ENCODE data around the gene MEIG1.
A peak's percentile ranks its signal among the peaks of the same experiment; 100 is the strongest.
"Not testable (repeated sequence)": the region's sequence is repeated elsewhere in the genome, so short reads cannot be mapped to it uniquely, and the experiment has no call there.

The MEIG1 gene

DNA sequence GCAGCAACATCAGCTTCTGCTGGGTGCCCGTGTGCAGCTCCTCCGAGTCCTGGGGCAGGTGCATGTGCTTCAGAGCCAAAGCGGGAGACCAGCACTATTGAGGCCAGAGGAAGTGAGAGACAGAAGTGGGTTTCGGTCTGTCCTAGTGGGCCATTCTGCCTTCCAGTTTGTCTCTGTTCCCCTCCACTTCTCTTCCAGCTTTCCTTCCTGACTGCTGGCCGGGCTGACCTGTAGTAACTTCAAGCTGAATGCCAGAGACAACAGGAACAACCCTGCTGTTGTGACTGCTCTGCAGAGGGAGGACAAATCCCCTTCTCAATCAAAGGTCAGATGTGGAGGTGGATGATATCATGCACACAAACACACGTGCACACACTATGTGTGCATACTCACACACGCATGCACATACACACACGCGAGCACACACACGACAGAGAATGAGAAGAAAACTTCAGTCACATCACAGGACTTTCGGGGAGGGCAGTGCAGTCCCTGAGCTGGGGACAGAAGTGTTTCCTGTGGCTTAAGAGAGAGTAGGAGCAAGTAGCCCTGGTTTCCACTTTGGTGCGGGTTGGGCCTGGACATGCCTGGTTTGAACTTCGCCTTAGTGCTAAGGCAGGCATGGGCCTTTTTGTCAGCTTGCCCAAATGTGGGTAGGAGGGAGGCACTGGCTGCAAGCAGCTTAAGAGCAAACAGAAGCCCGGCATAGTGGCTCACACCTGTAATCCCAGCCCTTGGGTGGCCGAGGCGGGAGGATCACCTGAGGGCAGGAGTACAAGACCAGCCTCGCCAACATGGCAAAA lies 16.8 kb upstream of the MEIG1 start:
- DNase-seq (ENCODE audit: low spot score in 2 of 2); H3K4me3 ChIP-seq; H3K4me1 ChIP-seq; H3K27me3 ChIP-seq (ENCODE audit: low read depth); H3K9me3 ChIP-seq; in situ Hi-C loops (cut with MboI; ENCODE audit: low sequenced_read_pairs): not testable (repeated sequence)
- peaks cover 25% of the 10 kb centered on the region for H3K36me3 ChIP-seq (replicated peaks)

GRCh38 chr10:14942950-14943338 lies 16.2 kb upstream of the MEIG1 start:
- H3K4me3 ChIP-seq; DNase-seq (ENCODE audit: low spot score in 2 of 2); H3K4me1 ChIP-seq; in situ Hi-C loops (cut with MboI; ENCODE audit: low sequenced_read_pairs); H3K9me3 ChIP-seq; H3K27me3 ChIP-seq (ENCODE audit: low read depth): not testable (repeated sequence)
- peaks cover 28% of the 10 kb centered on the region for H3K36me3 ChIP-seq (replicated peaks)

DNA sequence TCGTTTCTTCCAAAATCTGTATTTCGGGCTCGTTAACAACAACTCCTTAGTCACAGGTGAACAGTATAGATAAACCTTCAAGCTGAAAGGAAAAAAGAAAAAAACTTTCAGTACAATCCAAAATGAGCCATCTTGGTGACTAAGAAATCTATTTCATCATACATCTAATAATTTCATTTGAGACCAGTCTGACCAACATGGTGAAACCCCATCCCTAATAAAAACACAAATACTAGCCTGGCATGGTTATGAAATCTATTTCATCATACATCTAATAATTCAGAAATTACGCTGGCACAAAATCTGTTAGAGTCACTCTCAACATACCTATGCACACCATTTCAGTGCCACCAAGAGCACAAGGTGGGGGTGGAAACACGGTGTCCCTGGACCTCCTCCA lies 14.1 kb upstream of the MEIG1 start:
- H3K36me3 ChIP-seq (replicated peaks), result peaks cover 35% of the 10 kb centered on the region
- H3K9me3 ChIP-seq, result no peaks in the 10 kb centered on the region
- no peak for DNase-seq (ENCODE audit: low spot score in 2 of 2)
- no peak overlapping the region for H3K4me3 ChIP-seq
- no peaks in the 10 kb centered on the region for H3K4me1 ChIP-seq
- H3K27me3 ChIP-seq (ENCODE audit: low read depth), result no peaks in the 10 kb centered on the region
- in situ Hi-C loops (cut with MboI; ENCODE audit: low sequenced_read_pairs), result no loop called here

DNA sequence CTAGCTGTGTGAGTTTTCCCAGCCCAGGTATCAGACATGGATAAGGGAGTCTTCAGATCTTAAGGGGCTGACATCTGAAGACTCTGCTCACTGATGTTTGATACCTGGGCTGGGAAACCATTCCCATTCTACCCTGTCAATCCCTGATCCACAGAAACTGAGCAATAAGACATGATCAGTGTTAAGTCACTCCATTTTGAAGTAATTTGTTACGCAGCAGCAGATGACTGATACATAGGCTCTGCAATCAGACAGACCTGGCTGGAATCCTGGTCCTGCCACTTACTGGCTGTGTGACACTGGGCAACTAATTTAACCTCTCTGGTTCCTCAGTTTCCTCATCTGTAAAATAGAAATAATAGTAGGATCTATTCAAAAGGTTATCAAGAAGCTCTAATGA lies 11.9 kb upstream of the MEIG1 start:
- no peak for DNase-seq (ENCODE audit: low spot score in 2 of 2)
- no peaks in the 10 kb centered on the region for H3K27me3 ChIP-seq (ENCODE audit: low read depth)
- H3K4me3 ChIP-seq, result no peak overlapping the region
- H3K4me1 ChIP-seq, result peaks cover 3% of the 10 kb centered on the region
- H3K9me3 ChIP-seq, result no peaks in the 10 kb centered on the region
- in situ Hi-C loops (cut with MboI; ENCODE audit: low sequenced_read_pairs), result no loop called here
- H3K36me3 ChIP-seq (replicated peaks), result peaks cover 38% of the 10 kb centered on the region

- in situ Hi-C loops (cut with MboI; ENCODE audit: low sequenced_read_pairs), result no loop called here
Observed at GRCh38 chr10:14949291-14949690, 9.9 kb upstream of the MEIG1 start.

DNA sequence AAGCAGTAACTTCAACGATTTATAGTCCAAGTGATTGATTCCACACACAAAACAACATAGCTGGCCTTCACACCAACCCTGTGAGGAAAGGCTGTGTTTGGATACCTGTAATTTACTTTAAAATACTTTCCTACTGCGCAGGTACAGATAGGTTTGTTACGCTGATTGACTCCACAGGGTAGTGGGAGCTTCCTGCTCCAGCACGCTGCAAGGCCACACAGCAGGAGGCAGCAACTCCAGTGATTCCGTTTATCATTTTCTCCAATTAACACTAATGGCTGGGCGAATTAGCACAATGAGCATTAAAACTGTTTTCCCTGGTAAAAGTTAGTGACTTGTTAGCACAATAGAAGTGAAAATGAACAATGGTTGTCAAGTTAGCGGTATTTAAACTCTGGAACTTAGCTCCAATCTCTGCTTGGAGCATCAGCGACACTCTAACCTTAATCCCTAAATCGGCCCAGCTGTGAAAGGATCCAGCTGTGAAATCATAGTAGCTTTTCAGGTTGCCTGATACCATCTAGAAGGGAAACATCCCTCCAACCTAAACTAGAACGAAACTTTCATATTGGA lies 6.3 kb upstream of the MEIG1 start:
- in situ Hi-C loops (cut with MboI; ENCODE audit: low sequenced_read_pairs), result loop anchor here (10.0 kb wide), 1 partner anchor 152 kb away; no protein-coding TSS in a partner anchor
- peak in 1 of 2 experiments; percentile 17 for DNase-seq (ENCODE audit: low spot score in 2 of 2)
- peak overlapping the region; percentile 92 for H3K4me3 ChIP-seq
- peaks cover 16% of the 10 kb centered on the region for H3K36me3 ChIP-seq (replicated peaks)
- no peaks in the 10 kb centered on the region for H3K9me3 ChIP-seq
- peaks cover 15% of the 10 kb centered on the region for H3K4me1 ChIP-seq
- no peaks in the 10 kb centered on the region for H3K27me3 ChIP-seq (ENCODE audit: low read depth)

More at GRCh38 chr10:14949291-14949690, 9.9 kb upstream of the MEIG1 start:
- peaks cover 31% of the 10 kb centered on the region for H3K36me3 ChIP-seq (replicated peaks)
- H3K27me3 ChIP-seq (ENCODE audit: low read depth), result no peaks in the 10 kb centered on the region
- no peak overlapping the region for H3K4me3 ChIP-seq
- no peaks in the 10 kb centered on the region for H3K9me3 ChIP-seq
- DNase-seq (ENCODE audit: low spot score in 2 of 2), result no peak
- peaks cover 8% of the 10 kb centered on the region for H3K4me1 ChIP-seq

- DNase-seq (ENCODE audit: low spot score in 2 of 2), result peak in 1 of 2 experiments; percentile 27
- H3K9me3 ChIP-seq, result no peaks in the 10 kb centered on the region
- H3K27me3 ChIP-seq (ENCODE audit: low read depth), result no peaks in the 10 kb centered on the region
- in situ Hi-C loops (cut with MboI; ENCODE audit: low sequenced_read_pairs), result loop anchor here (10.0 kb wide), 1 partner anchor 151 kb away; no protein-coding TSS in a partner anchor
- peaks cover 11% of the 10 kb centered on the region for H3K36me3 ChIP-seq (replicated peaks)
- peak overlapping the region; percentile 92 for H3K4me3 ChIP-seq
- H3K4me1 ChIP-seq, result peaks cover 15% of the 10 kb centered on the region
Observed at GRCh38 chr10:14953424-14954000, 5.7 kb upstream of the MEIG1 start.

GRCh38 chr10:14954001-14954770 lies 5.0 kb upstream of the MEIG1 start, which contains the start of gene DCLRE1C:
DCLRE1C (minus strand) TSS chr10:14954096; CDS start chr10:14954010, 86 bp downstream.
- in situ Hi-C loops (cut with MboI; ENCODE audit: low sequenced_read_pairs), result loop anchor here (10.0 kb wide), 1 partner anchor 151 kb away; no protein-coding TSS in a partner anchor
- Histone ChIP-seq H3K36me3 (replicated peaks) (peaks cover 8% of the 10 kb centered on the region), H3K27me3 (ENCODE audit: low read depth) (no peaks in the 10 kb centered on the region), H3K4me1 (peaks cover 18% of the 10 kb centered on the region), H3K4me3 (peak within 1 kb of the TSS; percentile 92), H3K9me3 (no peaks in the 10 kb centered on the region)
- DNase-seq (ENCODE audit: low spot score in 2 of 2), result peak; percentile 85 to 91

GRCh38 chr10:14954934-14955333 lies 4.3 kb upstream of the MEIG1 start:
- no peak for DNase-seq (ENCODE audit: low spot score in 2 of 2)
- peak overlapping the region; percentile 92 for H3K4me3 ChIP-seq
- in situ Hi-C loops (cut with MboI; ENCODE audit: low sequenced_read_pairs), result loop anchor here (10.0 kb wide), 1 partner anchor 150 kb away; no protein-coding TSS in a partner anchor
- H3K36me3 ChIP-seq (replicated peaks), result peaks cover 4% of the 10 kb centered on the region
- no peaks in the 10 kb centered on the region for H3K9me3 ChIP-seq
- H3K4me1 ChIP-seq, result peaks cover 18% of the 10 kb centered on the region
- H3K27me3 ChIP-seq (ENCODE audit: low read depth), result no peaks in the 10 kb centered on the region

- H3K4me3 ChIP-seq, result peak overlapping the region; percentile 68
- H3K4me1 ChIP-seq, result peaks cover 11% of the 10 kb centered on the region
Observed at GRCh38 chr10:14958872-14959220, 342 bp upstream of the MEIG1 start.

GRCh38 chr10:14967897-14968296 lies 8.7 kb downstream of the MEIG1 start:
- Histone ChIP-seq H3K4me1 (no peaks in the 10 kb centered on the region), H3K9me3 (no peaks in the 10 kb centered on the region), H3K36me3 (replicated peaks) (no peaks in the 10 kb centered on the region), H3K4me3 (no peak overlapping the region), H3K27me3 (ENCODE audit: low read depth) (no peaks in the 10 kb centered on the region)
- in situ Hi-C loops (cut with MboI; ENCODE audit: low sequenced_read_pairs), result no loop called here
- no peak for DNase-seq (ENCODE audit: low spot score in 2 of 2)

More at GRCh38 chr10:14958872-14959220, 342 bp upstream of the MEIG1 start:
- Histone ChIP-seq H3K27me3 (ENCODE audit: low read depth) (no peaks in the 10 kb centered on the region), H3K36me3 (replicated peaks) (no peaks in the 10 kb centered on the region; the same call in 1 of the 2 replicates), H3K9me3 (no peaks in the 10 kb centered on the region)
- in situ Hi-C loops (cut with MboI; ENCODE audit: low sequenced_read_pairs), result loop anchor here (10.0 kb wide), 1 partner anchor 146 kb away; no protein-coding TSS in a partner anchor
- no peak for DNase-seq (ENCODE audit: low spot score in 2 of 2)

DNA sequence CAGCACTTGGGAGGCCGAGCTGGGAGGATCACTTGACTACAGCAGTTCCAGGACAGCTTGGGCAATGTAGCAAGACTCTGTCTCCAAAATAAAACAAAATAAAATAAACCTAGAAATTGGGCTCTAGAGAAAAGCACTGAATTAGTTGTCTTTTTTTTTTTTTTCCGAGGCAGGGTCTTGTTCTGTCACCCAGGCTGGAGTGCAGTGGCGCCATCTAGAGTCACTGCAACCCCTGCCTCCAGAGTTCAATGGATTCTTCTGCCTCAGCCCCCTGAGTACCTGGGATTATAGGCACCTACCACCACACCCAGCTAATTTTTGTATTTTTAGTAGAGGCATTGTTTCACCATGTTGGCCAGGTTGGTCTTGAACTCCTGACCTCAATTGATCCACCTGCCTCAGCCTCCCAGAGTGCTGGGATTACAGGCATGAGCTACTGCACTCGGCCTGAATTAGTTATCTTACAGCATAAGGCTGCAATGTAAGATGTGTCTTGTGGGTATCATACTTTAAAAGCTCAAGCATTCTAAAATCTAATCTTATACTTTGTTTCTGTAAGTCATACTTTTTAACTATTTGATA lies 12.8 kb downstream of the MEIG1 start:
- no peaks in the 10 kb centered on the region for H3K4me1 ChIP-seq
- no peaks in the 10 kb centered on the region for H3K27me3 ChIP-seq (ENCODE audit: low read depth)
- peak in 1 of 2 experiments; percentile 60 for DNase-seq (ENCODE audit: low spot score in 2 of 2)
- in situ Hi-C loops (cut with MboI; ENCODE audit: low sequenced_read_pairs), result no loop called here
- no peaks in the 10 kb centered on the region for H3K9me3 ChIP-seq
- no peak overlapping the region for H3K4me3 ChIP-seq
- no peaks in the 10 kb centered on the region for H3K36me3 ChIP-seq (replicated peaks)
